HG02571 (cell line): Measurements from ENCODE around the gene MAMLD1.
A peak's percentile ranks its signal among the peaks of the same experiment; 100 is the strongest.

Experiments used
- ATAC-seq: cut with Tn5 transposase; IDR thresholded peaks from one replicate; pipeline ENCODE4 v1.9.1; 2021; ENCODE audit warnings: mild to moderate bottlenecking, moderate library complexity; ENCODE audit not compliant: unreplicated experiment

Gene MAMLD1

DNA sequence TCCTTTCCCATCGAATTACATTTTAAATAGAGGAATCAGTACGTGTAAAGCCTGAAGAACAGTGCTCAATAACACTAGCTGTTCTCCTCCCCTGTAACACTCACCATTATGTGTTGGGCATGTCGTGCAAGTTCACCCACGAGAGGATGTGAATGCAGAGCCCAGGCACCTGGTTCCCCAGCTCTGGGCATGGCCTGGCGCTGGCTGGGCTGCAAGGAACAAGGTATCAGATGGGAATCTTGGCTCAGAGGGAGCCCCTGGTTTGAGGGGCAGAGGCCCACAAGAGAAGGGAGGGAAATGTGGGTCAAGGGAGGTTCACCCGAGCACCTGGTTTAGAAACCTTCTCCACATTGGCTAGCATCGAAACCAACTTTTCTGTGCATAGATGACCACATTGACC is 163.6 kb downstream of the MAMLD1 start:
- ATAC-seq: no peak

DNA sequence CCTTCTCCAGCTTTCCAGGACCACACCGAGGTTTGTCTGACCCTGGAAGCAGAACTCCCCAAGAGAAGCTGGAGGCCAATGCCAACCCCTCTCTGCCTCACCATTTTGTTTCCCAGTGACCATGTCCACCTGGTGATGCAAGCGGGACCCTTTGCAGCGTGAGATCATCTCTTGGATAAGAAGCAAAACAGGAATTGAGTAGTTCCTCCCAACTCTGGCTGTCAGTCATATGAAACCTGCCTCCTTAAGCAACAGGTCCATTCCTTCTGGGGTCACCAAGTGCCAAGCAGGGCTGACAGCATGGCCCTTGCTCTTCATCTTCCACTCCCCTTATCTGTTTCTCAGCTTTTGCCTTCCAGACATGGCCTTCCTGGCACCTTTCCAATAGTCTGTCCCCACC is 164.0 kb downstream of the MAMLD1 start:
- ATAC-seq: no peak

DNA sequence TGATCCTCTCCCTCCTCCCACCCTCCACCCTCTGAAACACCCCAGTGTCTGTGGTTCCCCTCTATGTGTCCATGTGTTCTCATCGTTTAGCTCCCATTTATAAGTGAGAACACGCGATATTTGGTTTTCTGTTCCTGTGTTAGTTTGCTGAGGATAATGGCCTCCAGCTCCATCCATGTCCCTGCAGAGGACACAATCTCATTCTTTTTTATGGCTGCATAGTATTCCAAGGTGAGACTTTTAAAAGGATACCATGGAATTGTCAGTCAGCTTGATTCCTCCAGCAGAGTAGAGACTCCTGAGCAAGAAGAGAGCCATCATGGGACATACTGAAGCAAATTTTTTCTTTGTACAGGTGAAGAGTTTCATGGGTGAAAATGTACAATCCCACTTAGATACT is 166.5 kb downstream of the MAMLD1 start:
- ATAC-seq: no peak

DNA sequence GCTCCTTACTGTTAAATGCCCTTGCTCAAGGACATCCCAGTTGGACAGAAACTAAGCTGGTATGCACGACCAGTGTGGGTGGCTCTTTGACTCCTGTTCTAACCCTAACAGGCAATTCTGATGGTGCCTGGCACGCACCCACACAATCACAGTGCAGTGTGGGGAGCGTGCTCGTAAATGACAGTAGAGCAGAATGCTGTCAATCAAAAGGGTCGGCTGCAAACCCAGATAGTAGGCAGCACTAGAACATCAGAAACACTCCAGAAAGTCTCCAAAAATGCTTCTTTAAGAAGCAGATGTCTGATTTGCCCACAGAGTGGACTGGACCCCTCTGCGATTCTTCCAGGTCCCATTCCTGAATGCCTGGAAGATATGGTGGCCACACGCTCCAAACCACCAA is 167.7 kb downstream of the MAMLD1 start:
- ATAC-seq: no peak

DNA sequence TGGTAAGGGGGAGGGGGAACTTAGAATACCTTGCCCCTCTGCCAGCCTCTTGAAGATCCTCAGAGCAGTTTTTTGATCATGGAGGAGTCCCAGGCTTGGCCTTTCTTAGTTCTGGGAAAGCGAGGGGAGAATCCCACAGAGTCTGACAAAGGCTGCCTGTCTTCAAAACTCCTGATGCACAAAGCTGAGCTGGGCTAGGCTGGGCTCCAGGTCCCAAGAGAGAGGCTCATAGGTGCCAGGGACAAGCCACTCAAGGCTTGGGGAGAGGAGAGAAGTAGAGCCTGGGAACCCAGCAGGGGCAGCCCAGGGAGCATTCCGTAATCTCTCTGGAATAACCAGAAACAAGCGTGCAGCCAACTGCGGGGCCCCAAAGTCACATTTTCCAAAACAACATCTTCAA is 168.3 kb downstream of the MAMLD1 start:
- ATAC-seq: no peak

DNA sequence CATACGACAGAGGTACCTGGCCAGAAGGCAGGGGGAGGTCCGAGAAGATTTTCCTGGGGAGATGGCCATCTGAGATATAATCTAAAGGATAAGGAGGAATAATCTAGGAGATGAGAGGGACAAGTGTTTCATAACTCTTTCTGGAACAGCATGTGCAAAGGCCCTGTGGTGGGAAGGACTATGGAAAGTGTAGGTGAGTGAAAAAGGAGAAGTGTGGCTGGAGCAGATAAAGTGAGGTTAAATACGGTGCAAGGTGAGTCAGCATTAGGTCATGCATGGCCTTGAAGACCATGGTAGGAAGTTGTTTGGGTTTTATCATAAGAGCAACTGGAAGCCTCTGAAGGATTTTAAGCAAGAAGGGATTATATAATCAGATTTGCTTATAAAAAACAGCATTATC is 170.7 kb downstream of the MAMLD1 start:
- ATAC-seq: no peak

DNA sequence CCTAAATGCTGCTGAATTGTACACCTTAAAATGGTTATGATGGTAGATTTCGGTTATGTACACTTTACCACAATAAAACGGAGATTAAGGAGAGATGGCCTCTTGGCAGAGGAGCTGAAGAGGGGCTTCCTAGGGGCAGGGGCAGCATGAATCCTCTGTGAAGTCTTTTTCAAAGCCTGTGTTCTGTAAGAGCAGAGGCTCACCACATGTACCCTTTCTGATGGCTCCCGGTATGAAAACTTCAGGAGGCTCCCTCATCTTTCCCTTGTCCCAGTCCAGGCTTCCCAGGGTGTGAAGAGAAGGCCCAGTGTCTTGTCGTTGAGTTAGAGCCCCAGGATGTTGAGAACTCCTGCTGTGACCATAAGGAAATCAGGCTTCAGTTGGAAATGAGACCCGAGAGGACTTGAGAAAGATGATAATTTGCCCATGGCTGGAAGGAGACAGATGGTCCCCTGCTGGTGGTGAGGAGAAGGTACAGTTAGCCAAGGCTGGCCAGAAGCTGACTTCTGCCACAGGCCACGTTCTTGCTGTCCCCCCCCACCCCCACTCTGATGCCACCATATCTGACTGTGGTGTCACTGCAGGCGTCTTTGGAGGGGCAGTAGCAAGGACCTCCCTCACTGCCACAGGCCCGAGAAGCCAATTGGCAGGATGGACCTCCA is 173.5 kb downstream of the MAMLD1 start:
- ATAC-seq: no peak

DNA sequence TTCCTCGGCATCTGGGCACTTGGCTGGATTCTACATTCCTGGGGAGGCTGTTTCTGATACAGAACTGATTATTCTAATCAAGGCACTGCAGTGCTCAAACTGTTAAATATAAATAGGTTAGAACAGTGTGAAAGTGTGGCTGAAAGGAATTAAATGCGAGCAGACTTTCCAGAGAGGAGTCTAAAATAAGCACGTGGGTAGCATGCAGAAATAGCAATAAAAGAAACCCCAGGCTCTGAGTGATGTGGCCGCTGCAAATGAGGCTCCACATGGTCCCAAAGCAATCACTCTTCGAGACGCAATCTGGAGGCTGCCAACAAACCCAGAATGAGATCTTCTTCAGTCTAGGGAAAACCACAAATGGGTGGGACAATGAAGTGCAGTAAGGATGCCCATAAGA is 174.7 kb downstream of the MAMLD1 start:
- ATAC-seq: no peak

DNA sequence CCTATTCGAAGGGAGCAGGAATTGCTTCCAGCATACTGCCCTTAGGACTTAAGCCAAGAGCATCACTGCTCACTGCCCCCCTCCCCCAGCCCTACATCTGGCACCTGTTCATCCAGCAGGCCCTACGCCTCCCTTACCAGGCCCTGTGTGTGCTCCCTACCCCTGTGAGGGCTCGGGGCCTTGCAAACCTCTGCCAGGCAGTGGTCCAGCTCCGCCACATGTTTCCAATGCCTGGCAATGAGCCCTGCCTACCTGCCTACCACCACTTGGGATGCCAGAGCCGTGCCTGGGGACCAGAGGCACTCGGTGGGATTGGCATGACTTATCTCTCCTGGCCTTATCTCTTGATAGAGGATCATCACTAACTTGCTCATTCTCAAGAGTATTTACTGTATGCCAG is 177.8 kb downstream of the MAMLD1 start:
- ATAC-seq: no peak

DNA sequence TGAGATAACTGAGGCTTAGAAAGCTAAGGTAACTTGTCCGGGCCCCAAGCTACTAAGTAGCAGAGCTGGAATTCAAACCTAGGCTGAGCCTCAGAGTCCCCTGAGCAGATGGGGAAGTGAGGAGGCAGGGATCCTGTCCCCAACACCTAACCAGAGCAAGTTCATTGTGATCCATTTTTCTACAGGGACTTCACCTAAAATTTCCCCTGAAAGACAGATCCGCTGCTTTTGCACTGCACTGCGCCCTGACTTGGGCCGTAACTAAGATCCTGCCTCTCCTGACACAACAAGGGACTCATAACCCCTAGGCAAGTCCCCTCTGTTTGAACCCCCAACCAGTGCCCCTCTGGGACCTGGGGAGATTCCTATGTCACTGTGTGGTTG is 179.7 kb downstream of the MAMLD1 start:
- peak; percentile 31 for ATAC-seq

DNA sequence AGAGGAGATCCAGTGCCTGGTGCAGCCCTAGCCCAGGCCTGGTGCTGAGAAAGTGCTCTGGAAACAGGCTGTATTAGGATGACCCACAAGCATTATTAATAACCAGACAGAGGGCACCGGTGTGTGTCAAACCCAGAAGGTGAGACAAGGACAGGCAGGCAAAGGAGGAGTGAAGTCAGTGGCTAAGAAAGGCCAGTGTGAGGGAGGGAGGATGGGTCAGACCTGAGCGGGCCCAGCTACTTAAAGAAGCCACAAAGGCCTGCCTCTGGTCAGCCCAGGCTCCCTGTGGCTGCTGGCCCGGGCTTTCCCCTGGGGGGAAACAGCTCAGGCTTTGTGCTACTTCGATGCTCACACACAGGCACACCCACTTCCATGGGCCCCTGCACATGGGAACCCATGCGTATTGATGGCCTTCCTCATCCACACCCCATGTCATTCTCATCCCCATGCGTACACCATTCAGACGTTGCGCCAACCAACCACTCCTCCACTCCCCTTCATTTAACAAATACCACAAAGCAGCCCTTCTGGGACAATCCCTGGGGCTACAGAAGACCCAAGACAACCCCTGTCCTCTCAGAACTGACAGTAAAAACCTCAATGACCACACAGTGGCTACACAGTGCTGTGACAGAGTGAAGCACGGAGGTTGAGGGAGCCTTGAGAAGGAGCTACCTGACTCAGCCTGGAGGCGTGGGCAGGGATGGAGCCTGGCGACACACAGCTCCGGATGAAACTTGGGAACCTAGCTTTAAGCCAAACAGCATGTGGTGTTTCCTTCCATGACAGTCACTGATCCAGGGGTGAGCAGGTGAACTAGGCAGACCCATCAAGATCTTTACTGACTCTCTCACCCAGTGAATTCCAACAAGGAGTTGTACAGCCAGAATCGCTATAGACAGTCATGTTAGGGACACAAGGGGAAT is 180.4 kb downstream of the MAMLD1 start:
- peak; percentile 41 for ATAC-seq

DNA sequence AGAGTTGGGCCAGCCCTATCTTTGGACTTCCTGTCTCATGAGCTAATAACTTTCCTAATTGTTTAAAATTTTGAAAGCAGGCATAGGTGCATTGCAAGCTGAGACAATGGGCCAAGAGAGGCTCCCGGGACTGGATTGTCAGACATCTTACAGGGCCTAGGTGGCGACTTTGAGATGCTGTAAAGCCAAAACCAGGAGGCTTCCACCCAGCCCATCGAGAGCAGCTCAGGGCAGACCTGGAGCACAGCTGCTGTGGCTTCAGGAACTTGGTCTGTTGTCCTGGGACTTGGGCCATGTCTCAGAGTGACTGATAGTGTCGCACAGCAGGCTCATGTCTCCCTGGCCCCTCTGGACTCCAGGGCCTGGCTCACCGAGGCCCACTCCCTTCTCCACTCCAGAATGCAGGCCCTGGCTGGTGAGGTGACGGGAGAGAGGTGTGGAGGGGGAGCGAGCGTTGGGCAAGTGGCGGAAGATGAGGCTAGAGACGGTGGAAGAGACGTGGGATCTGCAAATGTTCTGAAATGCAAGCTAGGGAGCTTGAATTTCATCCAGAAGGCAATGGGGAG is 181.2 kb downstream of the MAMLD1 start:
- no peak for ATAC-seq

DNA sequence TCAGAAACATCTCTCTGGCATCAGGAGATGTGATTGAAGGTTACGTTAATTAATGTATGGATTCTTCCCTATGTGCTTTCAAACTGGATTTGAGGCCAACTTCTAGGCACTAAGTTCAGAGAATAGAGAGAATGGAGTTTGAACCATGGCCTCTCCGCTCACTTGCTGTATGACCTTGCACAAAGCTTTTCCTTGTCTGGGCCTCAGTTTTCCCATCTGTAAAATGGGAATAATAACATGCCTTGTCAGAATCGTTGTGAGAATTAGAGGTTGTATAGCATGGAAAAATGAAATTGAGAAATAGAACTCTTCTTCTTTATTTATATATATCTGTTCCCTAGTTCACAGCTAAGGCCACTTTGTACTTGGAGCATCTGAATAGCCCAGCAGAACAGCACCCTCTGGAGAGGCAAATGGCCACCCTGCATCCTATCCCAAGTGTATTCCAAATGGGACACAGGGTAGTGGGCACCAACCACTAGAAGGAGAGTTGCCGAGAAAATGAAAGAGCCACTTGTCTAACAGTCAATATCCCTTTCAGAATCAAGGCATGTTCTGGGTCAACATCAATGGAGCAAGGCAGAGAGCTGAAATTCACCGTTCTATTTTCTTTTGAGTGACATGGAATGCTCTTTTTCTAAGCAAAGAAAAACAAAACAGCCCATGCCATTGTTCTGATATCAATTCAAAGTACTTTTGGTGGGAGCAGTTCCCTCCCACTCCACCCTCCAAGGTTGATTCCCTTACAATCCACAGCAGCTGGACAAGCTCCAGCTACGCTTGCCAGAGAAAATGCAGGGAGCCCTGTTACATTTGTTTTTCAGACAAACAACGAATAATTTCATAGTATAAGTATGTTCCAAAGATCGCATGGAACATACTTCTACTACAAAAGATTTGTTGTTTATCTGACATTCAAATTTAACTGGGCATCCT is 182.0 kb downstream of the MAMLD1 start:
- no peak for ATAC-seq

DNA sequence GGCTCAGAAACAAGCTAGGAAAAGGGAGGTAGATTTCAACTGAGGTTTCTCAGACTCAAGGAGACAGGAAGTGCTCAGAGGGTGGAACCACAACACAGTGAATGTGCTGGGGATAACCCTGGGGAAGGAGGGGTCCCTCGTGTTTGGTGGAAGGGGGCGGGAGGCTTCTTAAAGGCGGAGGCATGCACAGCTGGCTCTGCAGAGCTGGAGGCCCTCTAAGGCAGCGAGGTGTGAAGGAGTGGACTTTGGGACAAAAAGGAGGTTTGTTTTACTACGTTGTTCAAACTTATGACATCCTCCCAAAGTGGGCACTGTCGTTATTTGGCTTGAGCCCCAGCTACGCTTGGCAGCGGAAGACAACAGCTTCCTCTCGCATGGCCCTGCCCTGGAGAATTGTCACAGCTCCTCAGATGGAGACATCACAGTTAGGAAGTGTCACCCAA is 183.6 kb downstream of the MAMLD1 start:
- no peak for ATAC-seq

DNA sequence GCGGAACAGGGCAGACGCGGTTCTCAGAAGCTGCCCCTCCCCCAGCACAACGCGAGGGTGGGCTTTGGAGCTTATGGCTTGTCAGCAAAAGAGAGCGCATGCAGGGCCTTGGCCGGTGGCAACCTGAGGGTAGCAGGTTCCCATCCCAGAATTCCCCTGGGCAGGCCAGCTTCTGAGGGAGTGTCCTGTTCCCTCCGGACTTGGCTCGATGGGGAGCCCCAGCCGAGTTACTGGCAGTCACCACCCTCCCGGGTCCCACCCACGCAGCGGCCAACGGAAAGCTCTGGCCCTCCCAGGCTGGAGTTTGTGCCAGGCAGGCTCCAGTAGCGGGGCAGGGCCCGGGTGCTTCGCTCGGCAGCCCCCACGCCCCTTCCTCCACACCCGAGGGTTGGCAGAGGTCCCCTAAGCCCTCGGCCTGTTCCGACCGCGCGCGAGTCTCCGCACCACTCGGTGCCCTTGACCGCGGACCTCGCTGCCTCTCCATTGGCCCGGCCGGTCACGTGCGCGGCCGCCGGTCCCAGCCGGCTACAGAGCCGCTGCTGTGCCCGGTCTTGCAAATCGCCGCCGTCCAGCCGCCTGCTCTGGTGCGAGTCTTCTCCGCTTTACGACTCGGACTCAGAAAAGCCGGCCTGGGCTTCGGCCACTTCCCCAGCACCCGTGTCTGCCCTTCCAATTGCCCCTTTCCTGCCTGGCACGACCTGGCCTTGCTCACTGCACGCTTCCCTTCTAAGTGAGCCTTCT is 184.4 kb downstream of the MAMLD1 start:
- ATAC-seq: peak; percentile 57

DNA sequence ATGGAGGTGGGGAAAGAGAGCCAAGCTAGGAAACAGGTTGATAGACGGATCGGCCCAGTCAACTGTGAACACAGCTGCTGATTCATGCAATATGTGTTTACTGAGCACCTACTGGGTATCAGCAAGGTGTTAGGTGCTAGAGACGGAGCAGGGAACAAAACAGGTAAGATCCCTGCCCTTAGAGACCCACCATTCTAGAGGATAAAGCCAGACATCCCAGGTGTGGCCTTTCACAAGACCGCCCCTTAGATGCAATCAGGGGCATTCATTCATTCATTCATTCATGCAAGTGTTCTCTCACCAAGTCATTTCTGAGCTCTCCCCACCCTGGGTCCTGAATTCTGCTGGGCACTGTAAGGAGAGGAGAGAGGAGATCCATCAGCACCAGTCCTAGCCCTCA is 185.1 kb downstream of the MAMLD1 start:
- ATAC-seq: no peak

DNA sequence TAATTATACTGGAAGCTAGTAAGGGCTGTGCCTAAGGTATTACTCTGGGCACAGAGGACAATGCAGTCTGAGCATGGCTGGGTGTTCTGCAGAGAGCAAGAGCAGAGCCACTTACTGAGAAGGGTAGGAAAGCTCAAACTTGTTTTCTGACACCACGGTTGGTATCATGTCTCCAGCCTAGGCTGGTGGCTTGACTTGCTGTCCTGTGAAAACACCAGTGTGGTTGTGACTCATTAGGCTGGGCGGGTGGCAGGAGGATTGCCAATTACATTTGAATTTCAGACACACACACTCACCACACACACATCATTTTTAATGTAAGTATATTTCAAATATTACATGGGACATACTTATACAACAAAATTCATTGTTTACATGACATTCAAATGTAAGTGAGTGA is 185.6 kb downstream of the MAMLD1 start:
- ATAC-seq: no peak

DNA sequence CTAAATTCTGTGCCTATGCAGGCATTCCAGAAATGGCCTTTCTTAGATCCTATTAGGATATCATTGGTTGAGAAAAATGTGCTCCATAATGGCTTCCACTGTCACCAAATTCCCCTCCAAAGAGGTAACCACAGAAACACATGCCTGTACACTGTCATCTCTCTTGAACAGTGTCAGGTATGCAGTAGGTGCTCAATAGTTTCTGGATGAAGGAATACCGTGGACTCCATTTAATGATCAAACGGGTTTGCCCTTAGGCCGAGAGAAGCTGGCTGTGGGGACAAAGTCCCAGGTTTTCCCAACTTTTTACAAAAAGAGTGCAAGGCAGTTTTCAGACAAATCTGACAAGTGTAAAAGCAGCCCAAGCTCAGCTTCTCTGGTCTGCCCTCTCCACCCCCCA is 188.8 kb downstream of the MAMLD1 start:
- ATAC-seq: no peak

DNA sequence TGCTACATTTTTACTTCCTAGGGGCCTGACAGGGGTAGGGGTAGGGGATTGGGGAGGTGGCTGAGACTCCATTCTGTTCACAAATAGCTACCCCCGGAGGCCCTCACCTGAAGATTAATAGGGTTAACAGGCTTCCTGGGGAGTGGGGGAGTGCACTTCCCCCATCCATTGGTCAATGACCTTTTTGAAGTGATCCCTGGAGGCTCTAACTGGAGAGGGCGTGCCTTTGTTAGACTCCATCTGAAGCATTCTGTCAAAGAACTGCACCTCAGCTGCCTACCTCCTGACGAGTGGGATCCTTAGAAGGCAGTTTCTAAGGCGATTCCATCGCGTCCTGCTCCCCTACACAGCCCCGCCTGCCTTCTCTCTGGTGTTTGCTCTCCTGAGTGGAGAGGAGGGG is 195.3 kb downstream of the MAMLD1 start:
- ATAC-seq: no peak
